PC-9 (cell line): ENCODE measurements around the gene ITGAV.

Source experiments
- CTCF ChIP-seq: fragments of 200-600 bp; sonication (generic); conservative IDR thresholded peaks from 2 replicates; pipeline ENCODE4 v1.6.1; 2017; ENCODE audit warnings: mixed run types, antibody characterized with exemption, mild to moderate bottlenecking, moderate library complexity
- EZH2 ChIP-seq: fragments of 200-600 bp; sonication (generic); IDR thresholded peaks from 2 replicates; pipeline ENCODE4 v1.8.0; 2017; ENCODE audit warnings: antibody characterized with exemption, low read depth

DNA sequence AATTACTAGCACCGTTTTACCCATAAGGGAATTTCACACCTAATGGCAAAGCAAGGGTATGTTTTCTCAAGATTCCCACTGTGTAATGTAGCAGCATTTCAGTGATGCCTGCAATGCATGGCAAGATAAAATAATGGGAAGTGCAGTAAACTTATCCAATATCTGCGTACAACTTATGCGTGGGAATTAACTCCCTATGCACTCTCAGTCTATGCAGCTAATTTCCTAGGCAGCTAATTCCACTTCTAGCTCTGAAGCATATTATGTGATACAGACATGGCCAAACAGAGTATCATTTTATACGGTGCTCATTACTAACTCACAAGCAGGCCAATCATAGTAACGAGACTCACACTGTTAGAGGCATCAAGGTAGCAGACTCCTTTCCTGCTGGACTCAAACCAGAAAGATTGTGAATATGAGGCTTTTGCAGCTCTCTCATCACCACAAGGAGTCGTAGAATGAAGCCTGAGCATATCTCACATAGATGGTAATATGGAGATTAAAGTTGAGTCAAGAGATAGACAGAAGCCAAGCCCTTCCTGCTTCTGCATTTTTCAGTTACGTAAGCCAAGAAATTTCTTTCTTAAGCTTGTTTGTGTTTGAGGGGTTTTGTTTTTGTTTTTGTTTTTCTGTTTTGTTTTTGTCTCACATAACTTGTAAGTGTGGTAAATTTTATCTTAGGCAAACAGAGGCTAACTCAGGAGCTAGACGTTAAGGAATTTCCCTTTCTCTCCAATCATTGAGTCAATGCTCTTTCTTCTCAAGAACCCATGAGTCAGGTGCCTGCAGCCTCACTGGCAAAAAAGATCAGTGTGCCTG lies 34.8 kb upstream of the ITGAV start:
- TF ChIP-seq CTCF = no peak
- no peak for TF ChIP-seq EZH2
